B cell (primary cell): ENCODE data around the gene BANP. TPM values are rescaled to one million over a fixed set of nuclear protein-coding genes. Genes with fewer than 3 reads are reported as not detected.

Experiments
- ATAC-seq: fragments of 200-7000 bp; cut with Tn5 transposase; one replicate; pipeline ENCODE4 v1.10.0; 2021; ENCODE audit warnings: low read depth, mild to moderate bottlenecking, moderate number of reproducible peaks, moderate library complexity
- CTCF ChIA-PET: fragments of 350-600 bp; sonication (Branson Sonifier 250); formaldehyde crosslinking; loops from one replicate; lab custom pipeline; 2021; ENCODE audit warnings: antibody characterized with exemption, inconsistent platforms; lab: Charles Lee
- POLR2A ChIA-PET: fragments of 350-600 bp; sonication (Branson Sonifier 250); formaldehyde crosslinking; loops from one replicate; lab custom pipeline; 2021; ENCODE audit warnings: antibody characterized with exemption; lab: Charles Lee
- DNase-seq: peaks from one replicate; pipeline ENCODE4 v3.0.0; 2013
- H2AFZ ChIP-seq: 2 replicates; pipeline ENCODE4 v1.6.1; 2012; ENCODE audit warnings: mild to moderate bottlenecking, low read depth, low read length; ENCODE audit not compliant: insufficient read depth, poor library complexity, severe bottlenecking
- H3K27ac ChIP-seq, 2 donors: 1 replicate in 1 of 2; 2 replicates in 1 of 2; pipeline ENCODE4 v1.5.1; 2012 to 2013; ENCODE audit warnings: low read length in 2 of 2, mild to moderate bottlenecking in 2 of 2, moderate library complexity in 1 of 2
- H3K27me3 ChIP-seq, 4 experiments: fragments of 200-600 bp in 1 of 4; sonication (generic) in 1 of 4; replicated peaks in 1 of 4; 1 replicate in 2 of 4; 2 replicates in 2 of 4; pipeline versions ENCODE4 v1.6.1 to v1.7.0; 2013 to 2016; ENCODE audit warnings: low read length in 3 of 4, mild to moderate bottlenecking in 2 of 4, mixed read lengths in 1 of 4, moderate library complexity in 1 of 4; ENCODE audit not compliant: insufficient read depth in 4 of 4, control insufficient read depth in 3 of 4; ENCODE audit errors: control extremely low read depth in 1 of 4
- H3K36me3 ChIP-seq, 2 experiments: replicated peaks in 1 of 2; 1 replicate in 1 of 2; 2 replicates in 1 of 2; pipeline versions ENCODE4 v1.6.1 to v1.7.1; 2013; ENCODE audit warnings: low read length in 1 of 2; ENCODE audit not compliant: insufficient read depth in 2 of 2, control insufficient read depth in 1 of 2; ENCODE audit errors: control extremely low read depth in 1 of 2, extremely low read depth in 1 of 2
- H3K4me1 ChIP-seq, 2 donors: fragments of 200-600 bp in 1 of 2; sonication (generic) in 1 of 2; 1 replicate in 1 of 2; 2 replicates in 1 of 2; pipeline versions ENCODE4 v1.5.1 to v1.6.1; 2013 to 2017; ENCODE audit warnings: low read length in 2 of 2; ENCODE audit not compliant: control insufficient read depth in 2 of 2, insufficient read depth in 2 of 2
- H3K4me2 ChIP-seq: replicated peaks from 2 replicates; pipeline ENCODE3; 2012; ENCODE audit warnings: mild to moderate bottlenecking, low read depth, low read length; ENCODE audit not compliant: poor library complexity, severe bottlenecking
- H3K4me3 ChIP-seq, 5 experiments: fragments of 200-600 bp in 1 of 5; sonication (generic) in 1 of 5; 1 replicate in 3 of 5; 2 replicates in 2 of 5; pipeline versions ENCODE4 v1.5.1 to v1.7.0; 2011 to 2016; ENCODE audit warnings: low read length in 4 of 5, mild to moderate bottlenecking in 4 of 5, low read depth in 2 of 5, control low read depth in 1 of 5, moderate library complexity in 1 of 5; ENCODE audit not compliant: insufficient read depth in 1 of 5; ENCODE audit errors: control extremely low read depth in 1 of 5, extremely low read depth in 1 of 5
- H3K79me2 ChIP-seq: fragments of 200-600 bp; sonication (generic); one replicate; pipeline ENCODE4 v1.6.0; 2016; ENCODE audit warnings: low read length; ENCODE audit not compliant: control insufficient read depth, insufficient read depth
- H3K9ac ChIP-seq: fragments of 200-600 bp; sonication (generic); 2 replicates; pipeline ENCODE4 v1.6.1; 2017; ENCODE audit warnings: mild to moderate bottlenecking, low read length, moderate library complexity
- H3K9me3 ChIP-seq, 3 donors: one replicate each; pipeline versions ENCODE4 v1.6.1 to v1.7.1; 2013; ENCODE audit warnings: low read length in 2 of 3; ENCODE audit not compliant: control insufficient read depth in 2 of 3, insufficient read depth in 1 of 3; ENCODE audit errors: control extremely low read depth in 1 of 3
- H4K20me1 ChIP-seq: 2 replicates; pipeline ENCODE4 v1.6.0; 2012; ENCODE audit warnings: mild to moderate bottlenecking, low read length; ENCODE audit not compliant: insufficient read depth, control insufficient read depth, poor library complexity, severe bottlenecking
- H3K27ac Mint-ChIP-seq: one replicate; pipeline ENCODE4 v1.8.0; 2021; ENCODE audit warnings: mixed read lengths
- H3K27me3 Mint-ChIP-seq: one replicate; pipeline ENCODE4 v1.8.0; 2021; ENCODE audit warnings: mixed read lengths
- H3K4me1 Mint-ChIP-seq: one replicate; pipeline ENCODE4 v1.8.0; 2021; ENCODE audit warnings: mixed read lengths
- H3K4me3 Mint-ChIP-seq: one replicate; pipeline ENCODE4 v1.8.0; 2021; ENCODE audit warnings: mixed read lengths
- H3K9me3 Mint-ChIP-seq: one replicate; pipeline ENCODE4 v1.8.0; 2022; ENCODE audit warnings: mixed read lengths; ENCODE audit not compliant: insufficient read depth
- EZH2 ChIP-seq: IDR thresholded peaks from 2 replicates; pipeline ENCODE4 v1.6.1; 2012; ENCODE audit warnings: borderline replicate concordance, low read depth, mild to moderate bottlenecking, moderate library complexity, low read length; ENCODE audit not compliant: insufficient read depth, poor library complexity, severe bottlenecking
- WGBS: methylation state at CpG from one replicate; pipeline ENCODE4 v1.1.5; 2013; ENCODE audit warnings: missing lambda C conversion rate; ENCODE audit not compliant: insufficient coverage; 5-methylcytosine and 5-hydroxymethylcytosine counted together
- intact Hi-C: fragments of 100-400 bp; cut with micrococcal nuclease; formaldehyde crosslinking; loops from one replicate; pipeline ENCODE4 v1.10.0; 2022
- polyA plus RNA-seq: library from polyadenylated mRNA; depleted of rRNA; stranded (reverse); fragments of >200 nt; gene quantifications from 2 replicates; pipeline ENCODE4 v1.2.3, GENCODE V29; 2012
- total RNA-seq, 2 donors: library from RNA; stranded (reverse); fragments of 120-200 nt in 1 of 2; gene quantifications; 1 replicate in 1 of 2; 2 replicates in 1 of 2; pipeline versions ENCODE4 v1.2.3 to v1.2.4, GENCODE V29; 2013 to 2022
- TF ChIP-seq, protein P1 (sequence below): fragments of 200-600 bp; IDR thresholded peaks from one replicate; pipeline ENCODE4 v1.8.0; 2022; ENCODE audit warnings: antibody characterized with exemption, mild to moderate bottlenecking

BANP gene
- total and polyA plus RNA-seq, 2 donors (not counting 1 experiment from before 2014, with no cell fraction given): 44.4 to 181 TPM

DNA sequence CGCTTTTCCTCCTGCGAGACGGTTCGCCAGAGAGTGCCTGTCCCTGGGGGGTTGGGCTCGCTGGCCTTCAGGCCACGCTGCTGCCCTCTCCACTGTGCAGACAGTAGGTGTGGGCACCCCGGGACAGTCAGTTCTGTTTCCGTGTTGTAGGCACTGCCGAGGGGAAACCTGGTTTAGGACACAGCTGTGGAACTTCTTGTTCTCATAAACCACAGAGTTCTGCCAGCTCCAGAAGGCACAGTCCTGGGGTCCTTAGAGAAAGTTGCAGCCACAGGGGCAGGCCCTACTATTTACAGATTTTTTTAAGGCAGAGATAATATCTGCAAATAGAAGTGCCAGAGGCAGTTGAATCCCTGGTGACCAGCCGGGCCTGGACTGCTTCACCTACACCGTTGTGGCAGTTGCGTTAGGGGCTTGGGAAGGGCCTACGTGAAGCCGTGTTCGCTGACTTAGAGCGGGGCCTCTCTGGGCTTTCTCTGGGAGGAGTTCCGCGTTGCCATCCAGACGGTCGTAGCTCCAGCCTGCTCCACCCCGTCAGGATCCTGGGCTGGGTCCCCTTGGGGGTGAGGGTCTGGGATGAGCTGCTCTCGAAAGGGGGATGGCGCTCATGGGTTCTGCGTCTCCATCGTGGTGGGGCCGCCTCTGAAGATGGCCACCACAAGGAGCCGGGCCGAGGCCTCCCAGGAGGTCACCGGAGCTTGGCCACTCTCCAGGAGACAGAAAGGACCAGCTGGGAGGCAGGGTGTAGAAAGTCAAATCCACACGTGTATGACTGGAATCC, 126.3 kb downstream of the BANP start:
- Mint-ChIP-seq H3K27me3 (no peaks in the 10 kb centered on the region), H3K9me3 (no peaks in the 10 kb centered on the region), H3K4me3 (no peak overlapping the region), H3K27ac (no peak overlapping the region), H3K4me1 (peaks cover 6% of the 10 kb centered on the region)
- no peak overlapping the region for H3K9ac ChIP-seq
- ChIA-PET CTCF (no interaction called here), POLR2A (no interaction called here)
- H3K27me3 ChIP-seq: no peaks in the 10 kb centered on the region
- no peak overlapping the region for H3K4me2 ChIP-seq
- 73% methylated on average over 30 of the region's 30 CpGs for WGBS
- no peak overlapping the region for H3K4me3 ChIP-seq
- H2AFZ ChIP-seq: no peak overlapping the region
- H4K20me1 ChIP-seq: no peaks in the 10 kb centered on the region
- H3K36me3 ChIP-seq: peaks cover 3 to 43% of the 10 kb centered on the region in 2 experiments
- DNase-seq (no peak), ATAC-seq (no peak)
- peaks cover 0 to 8% of the 10 kb centered on the region in 2 donors for H3K4me1 ChIP-seq
- no peaks in the 10 kb centered on the region for H3K9me3 ChIP-seq
- H3K27ac ChIP-seq: no peak overlapping the region
- TF ChIP-seq EZH2: no peak
- TF ChIP-seq, protein P1, sequence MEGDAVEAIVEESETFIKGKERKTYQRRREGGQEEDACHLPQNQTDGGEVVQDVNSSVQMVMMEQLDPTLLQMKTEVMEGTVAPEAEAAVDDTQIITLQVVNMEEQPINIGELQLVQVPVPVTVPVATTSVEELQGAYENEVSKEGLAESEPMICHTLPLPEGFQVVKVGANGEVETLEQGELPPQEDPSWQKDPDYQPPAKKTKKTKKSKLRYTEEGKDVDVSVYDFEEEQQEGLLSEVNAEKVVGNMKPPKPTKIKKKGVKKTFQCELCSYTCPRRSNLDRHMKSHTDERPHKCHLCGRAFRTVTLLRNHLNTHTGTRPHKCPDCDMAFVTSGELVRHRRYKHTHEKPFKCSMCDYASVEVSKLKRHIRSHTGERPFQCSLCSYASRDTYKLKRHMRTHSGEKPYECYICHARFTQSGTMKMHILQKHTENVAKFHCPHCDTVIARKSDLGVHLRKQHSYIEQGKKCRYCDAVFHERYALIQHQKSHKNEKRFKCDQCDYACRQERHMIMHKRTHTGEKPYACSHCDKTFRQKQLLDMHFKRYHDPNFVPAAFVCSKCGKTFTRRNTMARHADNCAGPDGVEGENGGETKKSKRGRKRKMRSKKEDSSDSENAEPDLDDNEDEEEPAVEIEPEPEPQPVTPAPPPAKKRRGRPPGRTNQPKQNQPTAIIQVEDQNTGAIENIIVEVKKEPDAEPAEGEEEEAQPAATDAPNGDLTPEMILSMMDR: no peak
- H3K79me2 ChIP-seq: no peaks in the 10 kb centered on the region
- intact Hi-C loops: no loop called here

- Mint-ChIP-seq H3K9me3 (no peaks in the 10 kb centered on the region), H3K27ac (no peak overlapping the region), H3K27me3 (no peaks in the 10 kb centered on the region), H3K4me3 (no peak overlapping the region), H3K4me1 (peaks cover 6% of the 10 kb centered on the region)
- Histone ChIP-seq H3K9me3 (no peaks in the 10 kb centered on the region), H3K4me1 (peaks cover 0 to 8% of the 10 kb centered on the region in 2 donors), H3K4me2 (no peak overlapping the region), H3K9ac (no peak overlapping the region), H2AFZ (no peak overlapping the region), H4K20me1 (no peaks in the 10 kb centered on the region), H3K36me3 (peaks cover 4 to 38% of the 10 kb centered on the region in 2 experiments), H3K27ac (no peak overlapping the region), H3K4me3 (no peak overlapping the region), H3K79me2 (no peaks in the 10 kb centered on the region), H3K27me3 (no peaks in the 10 kb centered on the region)
- WGBS: 97% methylated on average over 17 of the region's 17 CpGs
- ATAC-seq (no peak), DNase-seq (no peak)
- no peak for TF ChIP-seq EZH2
- TF ChIP-seq, protein P1: no peak
- POLR2A ChIA-PET: interaction anchor here (0.5 kb wide), 1 partner anchor 72 kb away, joined by 5 read pairs; no protein-coding TSS in a partner anchor
- CTCF ChIA-PET: interaction anchor here (1.0 kb wide), 1 partner anchor 8 kb away, joined by 3 read pairs; no protein-coding TSS in a partner anchor
- intact Hi-C loops: no loop called here
Observed at GRCh38 chr16:88078111-88078775, 127.0 kb downstream of the BANP start.
